Measurements from ENCODE around the gene FNDC7.
A peak's percentile ranks its signal among the peaks of the same experiment; 100 is the strongest.
"Not testable (repeated sequence)": the region's sequence is repeated elsewhere in the genome, so short reads cannot be mapped to it uniquely, and the experiment has no call there.

FNDC7 gene

GRCh38 chr1:108699375-108700332 is 13.1 kb upstream of the FNDC7 start:
- DNase-seq (ENCODE audit: low read depth) = no peak

- DNase-seq (ENCODE audit: low read depth) = no peak
Observed at GRCh38 chr1:108701176-108701849, 11.4 kb upstream of the FNDC7 start.

- not testable (repeated sequence) for DNase-seq (ENCODE audit: low read depth)
Observed at GRCh38 chr1:108702109-108702508, 10.6 kb upstream of the FNDC7 start.

- DNase-seq (ENCODE audit: low read depth) = no peak
Observed at GRCh38 chr1:108703939-108704338, 8.8 kb upstream of the FNDC7 start.

GRCh38 chr1:108704496-108704895 is 8.2 kb upstream of the FNDC7 start:
- DNase-seq (ENCODE audit: low read depth) = no peak

- no peak for DNase-seq (ENCODE audit: low read depth)
Observed at GRCh38 chr1:108706643-108707042, 6.1 kb upstream of the FNDC7 start.

- DNase-seq (ENCODE audit: low read depth) = peak; percentile 43
Observed at GRCh38 chr1:108708691-108709660, 3.7 kb upstream of the FNDC7 start.

- no peak for DNase-seq (ENCODE audit: low read depth)
Observed at GRCh38 chr1:108715932-108716331, 3.2 kb downstream of the FNDC7 start.

GRCh38 chr1:108716437-108717230 is 3.9 kb downstream of the FNDC7 start:
- DNase-seq (ENCODE audit: low read depth) = no peak

GRCh38 chr1:108717774-108718316 is 5.1 kb downstream of the FNDC7 start:
- no peak for DNase-seq (ENCODE audit: low read depth)

GRCh38 chr1:108718927-108719655 is 6.4 kb downstream of the FNDC7 start:
- no peak for DNase-seq (ENCODE audit: low read depth)

GRCh38 chr1:108719656-108720435 is 7.1 kb downstream of the FNDC7 start:
- no peak for DNase-seq (ENCODE audit: low read depth)

- no peak for DNase-seq (ENCODE audit: low read depth)
Observed at GRCh38 chr1:108722292-108722691, 9.6 kb downstream of the FNDC7 start.

- DNase-seq (ENCODE audit: low read depth) = no peak
Observed at GRCh38 chr1:108725906-108726305, 13.2 kb downstream of the FNDC7 start.

- DNase-seq (ENCODE audit: low read depth) = no peak
Observed at GRCh38 chr1:108728327-108728923, 15.7 kb downstream of the FNDC7 start.

- no peak for DNase-seq (ENCODE audit: low read depth)
Observed at GRCh38 chr1:108729481-108729880, 16.8 kb downstream of the FNDC7 start.

GRCh38 chr1:108732398-108732797 is 19.7 kb downstream of the FNDC7 start:
- no peak for DNase-seq (ENCODE audit: low read depth)

- DNase-seq (ENCODE audit: low read depth) = no peak
Observed at GRCh38 chr1:108734171-108734865, 21.6 kb downstream of the FNDC7 start.
